Astrocyte (in vitro differentiated cells and primary cell): ENCODE data around the gene BTBD6.

ENCODE experiments used
- EZH2 ChIP-seq: IDR thresholded peaks from 2 replicates; pipeline ENCODE4 v1.6.1; 2012; ENCODE audit warnings: mild to moderate bottlenecking, low read length, inconsistent platforms; ENCODE audit not compliant: insufficient read depth
- TF ChIP-seq, protein P1 (sequence below): IDR thresholded peaks from 2 replicates; pipeline ENCODE4 v1.5.1; 2011; ENCODE audit warnings: low read depth, mild to moderate bottlenecking, inconsistent platforms, low read length, moderate library complexity; ENCODE audit not compliant: insufficient read depth

DNA sequence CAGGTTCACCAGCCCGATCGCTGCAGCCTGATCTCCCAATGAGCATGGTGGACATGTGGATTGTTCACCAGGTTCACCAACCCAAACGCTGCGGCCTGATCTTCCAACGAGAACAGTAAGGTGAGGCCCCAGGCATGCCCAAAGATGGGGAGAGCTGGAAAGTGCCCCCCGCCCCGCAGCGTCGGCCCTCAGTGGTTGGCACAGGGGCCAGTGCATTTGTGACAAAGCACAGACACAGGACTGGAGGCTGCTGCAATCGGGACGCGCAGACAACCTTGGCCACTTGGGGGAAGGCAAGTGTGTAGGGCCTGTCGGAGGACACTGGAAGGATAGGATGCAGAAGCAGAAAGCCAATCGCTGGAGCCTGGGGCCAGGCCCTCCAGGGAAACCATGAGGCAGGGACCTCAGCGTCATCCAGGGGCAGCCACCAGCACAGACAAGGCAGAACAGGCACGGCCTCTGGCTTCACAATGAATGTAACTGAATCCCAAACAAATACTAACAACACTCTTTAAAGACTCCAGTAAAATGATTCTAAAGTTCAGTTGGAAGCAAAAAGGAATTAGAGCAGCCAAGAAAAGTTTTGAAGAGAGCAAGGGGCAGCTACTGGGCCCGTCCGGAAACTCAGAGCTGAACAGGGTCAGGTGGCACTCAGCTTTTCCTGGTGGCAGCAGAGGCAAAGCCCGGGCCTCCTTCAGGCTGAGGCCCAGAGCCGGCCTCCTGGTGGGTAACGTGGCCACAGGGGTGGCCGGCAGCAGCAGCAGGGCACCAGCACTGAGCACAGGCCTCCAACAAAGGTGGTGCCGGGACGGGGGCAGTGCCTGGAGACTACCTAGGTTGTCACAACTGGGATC is 39.1 kb downstream of the BTBD6 start:
- TF ChIP-seq, protein P1, sequence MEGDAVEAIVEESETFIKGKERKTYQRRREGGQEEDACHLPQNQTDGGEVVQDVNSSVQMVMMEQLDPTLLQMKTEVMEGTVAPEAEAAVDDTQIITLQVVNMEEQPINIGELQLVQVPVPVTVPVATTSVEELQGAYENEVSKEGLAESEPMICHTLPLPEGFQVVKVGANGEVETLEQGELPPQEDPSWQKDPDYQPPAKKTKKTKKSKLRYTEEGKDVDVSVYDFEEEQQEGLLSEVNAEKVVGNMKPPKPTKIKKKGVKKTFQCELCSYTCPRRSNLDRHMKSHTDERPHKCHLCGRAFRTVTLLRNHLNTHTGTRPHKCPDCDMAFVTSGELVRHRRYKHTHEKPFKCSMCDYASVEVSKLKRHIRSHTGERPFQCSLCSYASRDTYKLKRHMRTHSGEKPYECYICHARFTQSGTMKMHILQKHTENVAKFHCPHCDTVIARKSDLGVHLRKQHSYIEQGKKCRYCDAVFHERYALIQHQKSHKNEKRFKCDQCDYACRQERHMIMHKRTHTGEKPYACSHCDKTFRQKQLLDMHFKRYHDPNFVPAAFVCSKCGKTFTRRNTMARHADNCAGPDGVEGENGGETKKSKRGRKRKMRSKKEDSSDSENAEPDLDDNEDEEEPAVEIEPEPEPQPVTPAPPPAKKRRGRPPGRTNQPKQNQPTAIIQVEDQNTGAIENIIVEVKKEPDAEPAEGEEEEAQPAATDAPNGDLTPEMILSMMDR: no peak
- TF ChIP-seq EZH2: no peak
